Measurements from ENCODE around the gene ZC3H18. TPM values are rescaled to one million over a fixed set of nuclear protein-coding genes. Genes with fewer than 3 reads are reported as not detected.

Gene ZC3H18
- total and polyA plus RNA-seq, 10 of the 15 experiments (the other 5 are each of a cell fraction or from before 2014, with no cell fraction given): 1.0 to 58.3 (median 22.4) TPM

- Histone ChIP-seq H3K36me3 (ENCODE audit: control insufficient read depth in 2 of 2, insufficient read depth in 2 of 2, low read length in 1 of 2) (no peaks in the 10 kb centered on the region), H3K4me3 (no peak overlapping the region), H3K27ac (ENCODE audit: control insufficient read depth, insufficient read depth) (no peak overlapping the region), H3K79me2 (ENCODE audit: control insufficient read depth, insufficient read depth, low read length) (no peaks in the 10 kb centered on the region), H3K9me3 (replicated peaks; ENCODE audit: control insufficient read depth, insufficient read depth, low read length) (no peaks in the 10 kb centered on the region), H2AFZ (ENCODE audit: control insufficient read depth, low read depth, low read length) (no peak overlapping the region), H3K4me1 (ENCODE audit: control insufficient read depth, insufficient read depth, low read length) (no peaks in the 10 kb centered on the region), H4K20me1 (ENCODE audit: control insufficient read depth, insufficient read depth) (no peaks in the 10 kb centered on the region), H3K9ac (ENCODE audit: control insufficient read depth, insufficient read depth, low read length) (no peak overlapping the region), H3K27me3 (replicated peaks in 1 of 2; ENCODE audit: control insufficient read depth in 2 of 2, insufficient read depth in 2 of 2, low read length in 1 of 2) (no peaks in the 10 kb centered on the region), H3K4me2 (ENCODE audit: control insufficient read depth, insufficient read depth) (no peak overlapping the region)
- SMC1A ChIA-PET (ENCODE audit: uncharacterized antibody, unreplicated experiment): no interaction called here
- WGBS (ENCODE audit: insufficient coverage, insufficient replicate concordance, low lambda C conversion rate, missing lambda C conversion rate): 32% methylated on average over 17 of the region's 18 CpGs
- intact Hi-C loops (cut with micrococcal nuclease; ENCODE audit: unreplicated experiment) (no loop called here), in situ Hi-C loops (cut with MboI) (no loop called here)
- ATAC-seq (no peak), DNase-seq (ENCODE audit: low read depth, low spot score) (no peak), FAIRE-seq (no peak)
- POLR2A ChIA-PET: interaction anchor here (0.5 kb wide), 1 partner anchor 66 kb away, joined by 3 read pairs; no protein-coding TSS in a partner anchor
- no TSS peak for BruUV-seq (replicated peaks)
- RAD21 ChIA-PET (ENCODE audit: unreplicated experiment): interaction anchor here (0.8 kb wide), 1 partner anchor 36 kb away, joined by 3 read pairs; no protein-coding TSS in a partner anchor
- no peak for TF ChIP-seq BACH1 (IDR thresholded peaks at IDR 0.05; ENCODE audit: borderline replicate concordance)
- TF ChIP-seq CEBPB (IDR thresholded peaks at IDR 0.05; ENCODE audit: borderline replicate concordance in 1 of 2, low read depth in 2 of 2, low read length in 2 of 2): no peak
- no peak for TF ChIP-seq STAT1 (conservative IDR thresholded peaks at IDR 0.05)
- no peak for TF ChIP-seq SIX5 (IDR thresholded peaks at IDR 0.05; ENCODE audit: low read depth, low read length, severe bottlenecking)
- TF ChIP-seq, protein P1, sequence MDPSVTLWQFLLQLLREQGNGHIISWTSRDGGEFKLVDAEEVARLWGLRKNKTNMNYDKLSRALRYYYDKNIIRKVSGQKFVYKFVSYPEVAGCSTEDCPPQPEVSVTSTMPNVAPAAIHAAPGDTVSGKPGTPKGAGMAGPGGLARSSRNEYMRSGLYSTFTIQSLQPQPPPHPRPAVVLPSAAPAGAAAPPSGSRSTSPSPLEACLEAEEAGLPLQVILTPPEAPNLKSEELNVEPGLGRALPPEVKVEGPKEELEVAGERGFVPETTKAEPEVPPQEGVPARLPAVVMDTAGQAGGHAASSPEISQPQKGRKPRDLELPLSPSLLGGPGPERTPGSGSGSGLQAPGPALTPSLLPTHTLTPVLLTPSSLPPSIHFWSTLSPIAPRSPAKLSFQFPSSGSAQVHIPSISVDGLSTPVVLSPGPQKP (IDR thresholded peaks at IDR 0.05; ENCODE audit: low read depth, low read length): no peak
- no peak for TF ChIP-seq ZNF622 (IDR thresholded peaks at IDR 0.05)
- no peak for TF ChIP-seq SPI1 (IDR thresholded peaks at IDR 0.05; ENCODE audit: borderline replicate concordance, insufficient read depth, low read depth, low read length)
- TF ChIP-seq NBN (IDR thresholded peaks at IDR 0.05): no peak
- CTCF ChIA-PET: interaction anchor here (0.7 kb wide), 1 partner anchor 36 kb away, joined by 4 read pairs; no protein-coding TSS in a partner anchor
These were observed 45.1 kb upstream of the ZC3H18 start for GRCh38 chr16:88524973-88525662.

Measured in GM12878 (cell line).